HepG2 (cell line): ENCODE data around the gene TSGA10IP. TPM values are rescaled to one million over a fixed set of nuclear protein-coding genes. Genes with fewer than 3 reads are reported as not detected.
A peak's percentile ranks its signal among the peaks of the same experiment; 100 is the strongest.

Source experiments
- ATRX ChIP-seq: sonication (generic); formaldehyde crosslinking; IDR thresholded peaks from 2 replicates; pipeline ENCODE4 v1.4.0; 2020; ENCODE audit warnings: missing genetic modification reagents, borderline replicate concordance
- BCL3 ChIP-seq: sonication (generic); formaldehyde crosslinking; IDR thresholded peaks from 2 replicates; pipeline ENCODE4 v1.5.1; 2020; ENCODE audit warnings: mild to moderate bottlenecking, missing genetic modification reagents, moderate library complexity
- DBP ChIP-seq: sonication (generic); formaldehyde crosslinking; IDR thresholded peaks from 2 replicates; pipeline ENCODE4 v1.4.0; 2020; ENCODE audit warnings: missing genetic modification reagents; ENCODE audit errors: not compliant biosample characterization
- DZIP1 ChIP-seq: sonication (generic); formaldehyde crosslinking; IDR thresholded peaks from 2 replicates; pipeline ENCODE4 v1.5.0; 2020; ENCODE audit warnings: mild to moderate bottlenecking, missing genetic modification reagents
- ETS1 ChIP-seq: sonication (generic); formaldehyde crosslinking; IDR thresholded peaks from 2 replicates; pipeline ENCODE4 v1.4.0; 2020; ENCODE audit warnings: missing genetic modification reagents
- HCFC1 ChIP-seq: fragments of 150-350 bp; IDR thresholded peaks from 2 replicates; pipeline ENCODE4 v1.6.1; 2014; ENCODE audit warnings: low read depth, low read length
- HMGXB4 ChIP-seq, 2 experiments: sonication (generic) in 1 of 2; formaldehyde crosslinking in 1 of 2; IDR thresholded peaks; 2 replicates each; pipeline versions ENCODE4 v1.4.0 to v1.6.1; 2018 to 2020; ENCODE audit warnings: missing genetic modification reagents in 2 of 2, borderline replicate concordance in 1 of 2, low read depth in 1 of 2, mild to moderate bottlenecking in 1 of 2, missing biosample characterization in 1 of 2
- MAX ChIP-seq: IDR thresholded peaks from 2 replicates; pipeline ENCODE4 v1.6.1; 2012; ENCODE audit warnings: inconsistent platforms
- NR2C2 ChIP-seq: sonication (generic); formaldehyde crosslinking; IDR thresholded peaks from 2 replicates; pipeline ENCODE4 v1.4.0; 2020; ENCODE audit warnings: missing genetic modification reagents, mild to moderate bottlenecking, moderate library complexity, borderline replicate concordance
- POLR2G ChIP-seq: fragments of 200-400 bp; formaldehyde crosslinking; IDR thresholded peaks from 2 replicates; pipeline ENCODE4 v1.6.1; 2018; ENCODE audit warnings: mild to moderate bottlenecking, low read depth, low read length, moderate library complexity
- RBM22 ChIP-seq: fragments of 200-400 bp; formaldehyde crosslinking; optimal IDR thresholded peaks from 2 replicates; pipeline ENCODE3; 2017; ENCODE audit warnings: mild to moderate bottlenecking, low read length, moderate library complexity
- RFX5 ChIP-seq: IDR thresholded peaks from 2 replicates; pipeline ENCODE4 v1.6.1; 2011; ENCODE audit warnings: low read depth, low read length, improper control_type of control experiment
- SRSF4 ChIP-seq: fragments of 200-400 bp; formaldehyde crosslinking; IDR thresholded peaks from one replicate; pipeline ENCODE4 v1.6.1; 2018; ENCODE audit warnings: mild to moderate bottlenecking, low read depth, low read length, moderate library complexity; ENCODE audit not compliant: poor library complexity, severe bottlenecking
- ZBTB42 ChIP-seq: sonication (generic); formaldehyde crosslinking; IDR thresholded peaks from 2 replicates; pipeline ENCODE4 v1.5.0; 2020; ENCODE audit warnings: mild to moderate bottlenecking, missing genetic modification reagents
- ZNF441 ChIP-seq: sonication (generic); formaldehyde crosslinking; IDR thresholded peaks from 2 replicates; pipeline ENCODE4 v1.7.0; 2021; ENCODE audit warnings: missing genetic modification reagents, borderline replicate concordance
- ZNF576 ChIP-seq: sonication (generic); formaldehyde crosslinking; IDR thresholded peaks from 2 replicates; pipeline ENCODE4 v1.4.0; 2020; ENCODE audit warnings: mild to moderate bottlenecking, missing genetic modification reagents
- ZNF605 ChIP-seq: sonication (generic); formaldehyde crosslinking; IDR thresholded peaks from 2 replicates; pipeline ENCODE4 v1.8.0; 2022; ENCODE audit warnings: mild to moderate bottlenecking, missing genetic modification reagents
- ZNF674 ChIP-seq: sonication (generic); formaldehyde crosslinking; IDR thresholded peaks from 2 replicates; pipeline ENCODE4 v1.5.0; 2020; ENCODE audit warnings: low read depth, mild to moderate bottlenecking, missing genetic modification reagents
- ZNF747 ChIP-seq: sonication (generic); formaldehyde crosslinking; IDR thresholded peaks from 2 replicates; pipeline ENCODE4 v1.8.1; 2023; ENCODE audit warnings: missing genetic modification reagents, mild to moderate bottlenecking, borderline replicate concordance
- ZNF768 ChIP-seq: sonication (generic); formaldehyde crosslinking; IDR thresholded peaks from 2 replicates; pipeline ENCODE4 v1.4.0; 2020; ENCODE audit warnings: missing genetic modification reagents
- polyA plus RNA-seq, 8 experiments: library from polyadenylated mRNA; depleted of rRNA in 3 of 8; stranded (reverse) in 7 of 8; unstranded in 1 of 8; fragments of >200 nt; fragmentation: Illumina TruSeq in 4 of 8; extraction: Trizol in 4 of 8; gene quantifications; 2 replicates each; pipeline versions ENCODE4 v1.2.1 to v1.2.3, GENCODE V29; 2011 to 2016; ENCODE audit warnings: low read depth in 4 of 8, missing spikeins in 1 of 8, mixed read lengths in 1 of 8; ENCODE audit not compliant: insufficient read depth in 1 of 8
- total RNA-seq, 5 experiments: library from RNA; depleted of rRNA; stranded (reverse); fragments of >200 nt; fragmentation: Illumina TruSeq; extraction: Trizol; gene quantifications; 2 replicates each; pipeline ENCODE4 v1.2.3, GENCODE V29; 2016; ENCODE audit warnings: low read depth in 1 of 5

The TSGA10IP gene
- total and polyA plus RNA-seq, 2 of the 13 experiments (the other 11 are each of a cell fraction or from before 2014, with no cell fraction given) = not detected

GRCh38 chr11:65899356-65900124, 45.7 kb upstream of the TSGA10IP start (continued):
- TF ChIP-seq HMGXB4 (CRISPR knock-in tag; IDR thresholded peaks at IDR 0.05; ENCODE audit: borderline replicate concordance in 1 of 2, low read depth in 1 of 2) (peak; percentile 26 to 82; a peak in 2 of 4 replicates), DZIP1 (no peak), ZNF747 (CRISPR knock-in tag) (no peak), RBM22 (no peak), BCL3 (CRISPR knock-in tag) (peak; percentile 86; the same call in 1 of the 2 replicates), ZNF576 (CRISPR knock-in tag) (no peak), ATRX (no peak), SRSF4 (no peak), DBP (CRISPR knock-in tag) (no peak), MAX (peak; percentile 96), ZNF441 (no peak), ETS1 (CRISPR knock-in tag) (no peak), ZNF605 (CRISPR knock-in tag) (peak; percentile 87), ZBTB42 (CRISPR knock-in tag) (no peak; the same call in 1 of the 2 replicates), ZNF768 (CRISPR knock-in tag) (peak; percentile 52; the same call in 1 of the 2 replicates), ZNF674 (CRISPR knock-in tag) (no peak), POLR2G (peak; percentile 56; the same call in 1 of the 2 replicates), NR2C2 (no peak), HCFC1 (no peak), RFX5 (no peak)
